A673 (cell line): ENCODE results near the gene SEC14L3. TPM values are rescaled to one million over a fixed set of nuclear protein-coding genes. Genes with fewer than 3 reads are reported as not detected.
A peak's percentile ranks its signal among the peaks of the same experiment; 100 is the strongest.

Source experiments
- BruUV-seq: library from RNA; stranded (reverse); fragments of 400-500 nt; replicated peaks from 2 replicates; lab custom pipeline; 2021; lab: Mats Ljungman, UMichigan
- CTCF ChIA-PET: fragments of 300-600 bp; sonication (Branson Sonifier 250); formaldehyde crosslinking; loops from one replicate; lab custom pipeline; 2022; ENCODE audit warnings: antibody characterized with exemption; lab: Charles Lee
- POLR2A ChIA-PET: fragments of 300-600 bp; sonication (Branson Sonifier 250); formaldehyde crosslinking; loops from one replicate; lab custom pipeline; 2022; ENCODE audit warnings: antibody characterized with exemption; ENCODE audit not compliant: low non-redundant PET; lab: Charles Lee
- DNase-seq: peaks from one replicate; pipeline ENCODE4 v3.0.0-alpha.2; 2015; ENCODE audit warnings: low spot score
- H3K27ac ChIP-seq: fragments of 200-600 bp; sonication (generic); 2 replicates; pipeline ENCODE4 v1.5.1; 2016; ENCODE audit warnings: mixed run types, low read depth, mild to moderate bottlenecking, mixed read lengths, antibody characterized with exemption, low read length; ENCODE audit not compliant: poor library complexity, severe bottlenecking
- H3K27me3 ChIP-seq: fragments of 200-600 bp; sonication (generic); replicated peaks from 2 replicates; pipeline ENCODE4 v1.6.1; 2017; ENCODE audit warnings: mixed run types, low read depth, mild to moderate bottlenecking, mixed read lengths, antibody characterized with exemption, low read length; ENCODE audit not compliant: insufficient read depth, poor library complexity
- H3K36me3 ChIP-seq: fragments of 200-600 bp; sonication (generic); 2 replicates; pipeline ENCODE4 v1.6.1; 2016; ENCODE audit warnings: mixed run types, mild to moderate bottlenecking, mixed read lengths, antibody characterized with exemption, low read length; ENCODE audit not compliant: insufficient read depth, poor library complexity, severe bottlenecking
- H3K4me1 ChIP-seq: fragments of 200-600 bp; sonication (generic); 2 replicates; pipeline ENCODE4 v1.6.1; 2017; ENCODE audit warnings: mixed run types, mild to moderate bottlenecking, mixed read lengths, antibody characterized with exemption, low read length; ENCODE audit not compliant: insufficient read depth, poor library complexity, severe bottlenecking
- H3K4me3 ChIP-seq: fragments of 200-600 bp; sonication (generic); 2 replicates; pipeline ENCODE4 v1.5.1; 2016; ENCODE audit warnings: low read depth, mixed run types, mild to moderate bottlenecking, mixed read lengths, low read length; ENCODE audit not compliant: poor library complexity, severe bottlenecking
- H3K9me3 ChIP-seq: fragments of 200-600 bp; sonication (generic); 2 replicates; pipeline ENCODE4 v1.6.1; 2016; ENCODE audit warnings: mixed run types, low read depth, mild to moderate bottlenecking, mixed read lengths, antibody characterized with exemption, low read length; ENCODE audit not compliant: poor library complexity, severe bottlenecking
- EZH2 ChIP-seq: fragments of 200-600 bp; sonication (generic); IDR thresholded peaks from 2 replicates; pipeline ENCODE4 v1.6.1; 2017; ENCODE audit warnings: borderline replicate concordance, low read depth, mild to moderate bottlenecking, mixed read lengths, antibody characterized with exemption, low read length; ENCODE audit not compliant: poor library complexity, severe bottlenecking
- intact Hi-C: fragments of 100-400 bp; cut with micrococcal nuclease; formaldehyde crosslinking; loops from one replicate; pipeline ENCODE4 v1.10.0; 2022; ENCODE audit not compliant: unreplicated experiment
- total RNA-seq: library from RNA; stranded (reverse); gene quantifications from 2 replicates; pipeline ENCODE4 v1.2.3, GENCODE V29; 2021
- TF ChIP-seq, protein P1 (sequence below): fragments of 300-800, 200-600 bp; sonication (generic); conservative IDR thresholded peaks from 2 replicates; pipeline ENCODE4 v1.5.1; 2017; ENCODE audit warnings: low read depth, mild to moderate bottlenecking, antibody characterized with exemption, low read length, moderate library complexity, mixed read lengths

The SEC14L3 gene
- total RNA-seq, 1 experiment from 2014 or later = not detected

DNA sequence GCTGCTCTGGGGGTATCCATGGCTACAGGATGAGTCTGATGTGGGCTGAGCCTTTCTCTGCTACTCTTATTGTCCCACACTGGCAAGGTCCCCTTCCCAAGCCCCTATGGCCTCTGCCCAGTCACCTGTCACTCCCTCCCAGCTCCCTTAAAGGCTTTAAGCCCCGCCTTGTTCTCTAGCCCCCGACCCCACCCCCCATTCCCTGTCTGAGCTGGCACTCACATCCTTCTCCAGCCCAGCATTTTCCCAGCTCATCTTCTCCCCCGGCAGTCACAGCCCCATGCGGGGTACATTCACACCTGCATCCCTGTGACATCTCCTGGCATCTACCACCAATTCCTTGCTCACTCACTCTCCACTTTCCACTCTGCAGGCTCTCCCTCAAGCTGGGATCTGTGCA, 41.9 kb downstream of the SEC14L3 start:
- CTCF ChIA-PET = no interaction called here
- no peak overlapping the region for H3K4me3 ChIP-seq
- H3K4me1 ChIP-seq = peaks cover 27% of the 10 kb centered on the region
- no peaks in the 10 kb centered on the region for H3K9me3 ChIP-seq
- intact Hi-C loops = no loop called here
- DNase-seq = no peak
- peak overlapping the region; percentile 67 for H3K27ac ChIP-seq
- H3K36me3 ChIP-seq = peaks cover 20% of the 10 kb centered on the region
- no TSS peak for BruUV-seq
- TF ChIP-seq EZH2 = no peak
- TF ChIP-seq, protein P1, sequence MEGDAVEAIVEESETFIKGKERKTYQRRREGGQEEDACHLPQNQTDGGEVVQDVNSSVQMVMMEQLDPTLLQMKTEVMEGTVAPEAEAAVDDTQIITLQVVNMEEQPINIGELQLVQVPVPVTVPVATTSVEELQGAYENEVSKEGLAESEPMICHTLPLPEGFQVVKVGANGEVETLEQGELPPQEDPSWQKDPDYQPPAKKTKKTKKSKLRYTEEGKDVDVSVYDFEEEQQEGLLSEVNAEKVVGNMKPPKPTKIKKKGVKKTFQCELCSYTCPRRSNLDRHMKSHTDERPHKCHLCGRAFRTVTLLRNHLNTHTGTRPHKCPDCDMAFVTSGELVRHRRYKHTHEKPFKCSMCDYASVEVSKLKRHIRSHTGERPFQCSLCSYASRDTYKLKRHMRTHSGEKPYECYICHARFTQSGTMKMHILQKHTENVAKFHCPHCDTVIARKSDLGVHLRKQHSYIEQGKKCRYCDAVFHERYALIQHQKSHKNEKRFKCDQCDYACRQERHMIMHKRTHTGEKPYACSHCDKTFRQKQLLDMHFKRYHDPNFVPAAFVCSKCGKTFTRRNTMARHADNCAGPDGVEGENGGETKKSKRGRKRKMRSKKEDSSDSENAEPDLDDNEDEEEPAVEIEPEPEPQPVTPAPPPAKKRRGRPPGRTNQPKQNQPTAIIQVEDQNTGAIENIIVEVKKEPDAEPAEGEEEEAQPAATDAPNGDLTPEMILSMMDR = no peak
- no peaks in the 10 kb centered on the region for H3K27me3 ChIP-seq
- POLR2A ChIA-PET = no interaction called here

DNA sequence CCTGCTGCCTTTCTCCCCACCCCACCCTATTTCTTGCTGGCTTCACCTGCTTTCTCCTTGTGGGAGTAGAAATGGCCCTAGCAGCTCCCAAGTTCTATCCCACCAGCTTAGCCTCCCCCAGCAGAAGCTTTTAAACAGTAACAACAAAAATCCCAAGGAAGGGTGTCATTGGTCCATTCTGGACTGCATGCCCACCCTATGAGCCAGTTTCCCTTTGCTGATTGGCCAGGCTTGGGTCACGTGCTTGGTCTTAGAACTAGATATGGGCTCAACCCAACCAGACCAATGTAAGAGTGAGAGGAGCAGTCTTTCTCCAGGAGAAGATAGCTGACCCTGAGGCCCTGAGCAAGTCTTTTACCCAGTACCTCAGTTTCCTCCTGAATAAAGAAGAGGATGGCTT, 43.9 kb downstream of the SEC14L3 start:
- intact Hi-C loops = no loop called here
- BruUV-seq = no TSS peak
- ChIA-PET CTCF (no interaction called here), POLR2A (no interaction called here)
- Histone ChIP-seq H3K4me3 (peak overlapping the region; percentile 77), H3K27ac (peak overlapping the region; percentile 94), H3K36me3 (peaks cover 20% of the 10 kb centered on the region), H3K27me3 (no peaks in the 10 kb centered on the region), H3K4me1 (peaks cover 25% of the 10 kb centered on the region), H3K9me3 (no peaks in the 10 kb centered on the region)
- TF ChIP-seq EZH2 = no peak
- TF ChIP-seq, protein P1 = no peak
- no peak for DNase-seq

DNA sequence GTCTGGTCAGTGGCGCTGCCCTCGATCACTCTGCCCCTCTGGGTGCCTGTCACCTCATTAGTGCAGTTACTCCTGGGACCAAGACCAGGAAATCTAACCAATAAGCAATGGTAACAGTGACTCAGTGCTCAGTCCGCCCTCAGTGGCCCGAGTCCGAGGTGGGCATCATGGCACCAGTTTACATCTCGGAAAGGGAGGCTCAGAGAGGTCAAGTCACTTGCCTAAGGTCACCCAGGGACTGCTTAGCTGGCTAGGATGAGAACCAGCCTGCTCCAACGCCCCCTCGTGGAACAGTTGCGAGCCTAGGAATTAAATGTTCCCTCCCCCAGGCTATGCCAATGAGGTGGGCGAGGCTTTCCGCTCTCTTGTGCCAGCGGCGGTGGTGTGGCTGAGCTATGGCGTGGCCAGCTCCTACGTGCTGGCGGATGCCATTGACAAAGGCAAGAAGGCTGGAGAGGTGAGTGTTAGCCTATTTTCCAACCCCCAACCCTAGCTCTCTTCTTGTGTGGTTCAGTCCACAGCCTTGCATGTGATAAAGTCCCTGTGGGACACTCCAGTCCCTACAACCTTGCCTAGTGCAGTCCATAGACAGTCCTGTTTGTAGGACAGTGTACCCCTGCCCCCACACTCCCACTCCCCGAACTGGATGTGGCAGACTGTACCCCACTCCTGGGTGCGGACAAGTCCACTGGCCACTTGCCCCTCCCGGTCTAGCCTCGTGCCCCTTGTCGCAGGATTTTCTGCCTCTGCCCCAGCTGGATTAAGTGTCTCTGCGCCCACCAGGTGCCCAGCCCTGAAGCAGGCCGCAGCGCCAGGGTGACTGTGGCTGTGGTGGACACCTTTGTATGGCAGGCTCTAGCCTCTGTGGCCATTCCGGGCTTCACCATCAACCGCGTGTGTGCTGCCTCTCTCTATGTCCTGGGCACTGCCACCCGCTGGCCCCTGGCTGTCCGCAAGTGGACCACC, 45.1 kb downstream of the SEC14L3 start:
- Histone ChIP-seq H3K27ac (peak overlapping the region; percentile 94), H3K9me3 (no peaks in the 10 kb centered on the region), H3K4me1 (peaks cover 36% of the 10 kb centered on the region), H3K27me3 (no peaks in the 10 kb centered on the region), H3K4me3 (peak overlapping the region; percentile 77), H3K36me3 (peaks cover 20% of the 10 kb centered on the region)
- no TSS peak for BruUV-seq
- ChIA-PET CTCF (interaction anchor here (0.8 to 1.5 kb wide), 2 partner anchors 13 to 14 kb away, joined by 3 to 5 read pairs; no protein-coding TSS in a partner anchor), POLR2A (no interaction called here)
- intact Hi-C loops = no loop called here
- DNase-seq = peak; percentile 96
- TF ChIP-seq, protein P1 = peak; percentile 91
- no peak for TF ChIP-seq EZH2
